Measurements from ENCODE around the gene FAM200C. TPM values are rescaled to one million over a fixed set of nuclear protein-coding genes. Genes with fewer than 3 reads are reported as not detected.

Gene FAM200C
- total RNA-seq, 1 experiment from 2014 or later, result 1.5 TPM

DNA sequence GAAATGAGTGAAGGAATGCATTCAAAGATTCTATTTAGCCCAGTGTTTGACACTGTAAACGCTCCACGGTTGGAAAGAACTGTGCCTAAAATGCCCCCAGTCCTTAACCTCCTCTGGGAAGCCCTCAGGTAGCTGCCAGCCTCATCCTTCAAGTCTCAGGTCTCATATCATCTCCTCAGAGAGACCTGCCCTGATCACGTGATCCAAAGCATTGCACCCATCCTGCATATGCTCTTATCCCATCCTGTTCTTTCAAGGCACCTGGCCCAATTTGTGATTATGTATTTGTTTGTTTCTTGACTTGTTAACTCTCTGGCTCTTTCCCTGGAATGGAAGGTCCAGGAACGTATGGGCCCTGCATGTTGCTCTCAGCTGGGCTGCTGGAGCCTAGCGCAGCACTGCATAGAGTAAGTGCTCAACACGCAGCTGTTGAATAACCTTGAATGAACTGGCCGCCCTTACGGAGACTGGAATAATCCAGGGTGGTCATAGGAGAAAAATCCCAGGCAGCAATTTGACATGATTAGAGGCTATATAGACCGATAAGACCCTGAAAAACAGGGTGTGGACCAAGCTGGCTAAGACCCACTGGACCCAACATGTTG lies 38.1 kb downstream of the FAM200C start:
- H3K9me3 ChIP-seq (ENCODE audit: low read length), result no peaks in the 10 kb centered on the region
- POLR2A ChIA-PET (ENCODE audit: unreplicated experiment), result interaction anchor here (0.6 kb wide), 1 partner anchor 337 kb away, joined by 7 read pairs; no protein-coding TSS in a partner anchor
- CTCF ChIA-PET, result no interaction called here

DNA sequence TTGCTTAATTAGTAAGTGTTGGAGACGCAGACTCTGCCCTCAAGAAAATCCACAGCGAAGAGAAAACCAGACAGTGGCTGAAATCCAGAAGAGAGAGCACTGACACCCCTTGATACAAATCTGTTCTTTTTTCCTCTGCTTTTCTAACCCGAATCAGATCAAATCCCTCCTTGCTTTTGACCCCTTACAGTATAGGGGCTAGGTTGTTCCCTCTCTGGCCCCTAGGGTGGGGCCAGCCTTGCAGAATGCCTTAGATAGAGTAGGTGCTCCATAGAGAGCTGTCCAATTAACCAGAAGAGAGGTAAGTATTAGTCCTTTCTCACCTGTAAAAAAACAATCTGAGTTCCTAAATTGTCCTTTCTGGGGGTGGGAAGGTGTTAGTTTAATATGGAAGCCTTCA lies 39.5 kb downstream of the FAM200C start:
- H3K9me3 ChIP-seq (ENCODE audit: low read length), result no peaks in the 10 kb centered on the region
- H3F3A ChIP-seq (ENCODE audit: low read length, unreplicated experiment), result no peaks in the 10 kb centered on the region
- no peaks in the 10 kb centered on the region for H3K4me1 ChIP-seq (ENCODE audit: insufficient read depth, low read length)
- ChIA-PET POLR2A (ENCODE audit: unreplicated experiment) (no interaction called here), CTCF (no interaction called here)
- H3K4me3 ChIP-seq (ENCODE audit: low read length), result no peak overlapping the region
- intact Hi-C loops (cut with micrococcal nuclease), result no loop called here
- no peaks in the 10 kb centered on the region for H4K20me1 ChIP-seq (ENCODE audit: low read length)
- no peaks in the 10 kb centered on the region for H3K9me2 ChIP-seq (replicated peaks; ENCODE audit: low read length)
- TF ChIP-seq EZH2 (IDR thresholded peaks at IDR 0.05; ENCODE audit: low read length, unreplicated experiment), result no peak
- TF ChIP-seq, protein P1, sequence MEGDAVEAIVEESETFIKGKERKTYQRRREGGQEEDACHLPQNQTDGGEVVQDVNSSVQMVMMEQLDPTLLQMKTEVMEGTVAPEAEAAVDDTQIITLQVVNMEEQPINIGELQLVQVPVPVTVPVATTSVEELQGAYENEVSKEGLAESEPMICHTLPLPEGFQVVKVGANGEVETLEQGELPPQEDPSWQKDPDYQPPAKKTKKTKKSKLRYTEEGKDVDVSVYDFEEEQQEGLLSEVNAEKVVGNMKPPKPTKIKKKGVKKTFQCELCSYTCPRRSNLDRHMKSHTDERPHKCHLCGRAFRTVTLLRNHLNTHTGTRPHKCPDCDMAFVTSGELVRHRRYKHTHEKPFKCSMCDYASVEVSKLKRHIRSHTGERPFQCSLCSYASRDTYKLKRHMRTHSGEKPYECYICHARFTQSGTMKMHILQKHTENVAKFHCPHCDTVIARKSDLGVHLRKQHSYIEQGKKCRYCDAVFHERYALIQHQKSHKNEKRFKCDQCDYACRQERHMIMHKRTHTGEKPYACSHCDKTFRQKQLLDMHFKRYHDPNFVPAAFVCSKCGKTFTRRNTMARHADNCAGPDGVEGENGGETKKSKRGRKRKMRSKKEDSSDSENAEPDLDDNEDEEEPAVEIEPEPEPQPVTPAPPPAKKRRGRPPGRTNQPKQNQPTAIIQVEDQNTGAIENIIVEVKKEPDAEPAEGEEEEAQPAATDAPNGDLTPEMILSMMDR (conservative IDR thresholded peaks at IDR 0.05; ENCODE audit: low read depth, low read length), result no peak
- TF ChIP-seq EZH2phosphoT487 (IDR thresholded peaks at IDR 0.05; ENCODE audit: borderline replicate concordance, low read length), result no peak
- no peak overlapping the region for H3K27ac ChIP-seq (ENCODE audit: low read length)
- no peak overlapping the region for H3K4me2 ChIP-seq (ENCODE audit: low read length)
- no peaks in the 10 kb centered on the region for H3K36me3 ChIP-seq (ENCODE audit: low read depth, low read length)
- no peaks in the 10 kb centered on the region for H3K79me2 ChIP-seq (ENCODE audit: low read length)
- no peak overlapping the region for H3K9ac ChIP-seq (ENCODE audit: low read length)
- no peaks in the 10 kb centered on the region for H3K27me3 ChIP-seq (ENCODE audit: low read length)
- ATAC-seq, result no peak
- no TSS peak for BruUV-seq (replicated peaks)
- no peak for DNase-seq
- H2AFZ ChIP-seq (ENCODE audit: low read length), result no peak overlapping the region

More for the DNA sequence above, 38.1 kb downstream of the FAM200C start:
- BruUV-seq (replicated peaks), result no TSS peak
- no peaks in the 10 kb centered on the region for H3K27me3 ChIP-seq (ENCODE audit: low read length)
- no peak for TF ChIP-seq EZH2phosphoT487 (IDR thresholded peaks at IDR 0.05; ENCODE audit: borderline replicate concordance, low read length)
- TF ChIP-seq, protein P1 (conservative IDR thresholded peaks at IDR 0.05; ENCODE audit: low read depth, low read length), result no peak
- no peak for TF ChIP-seq EZH2 (IDR thresholded peaks at IDR 0.05; ENCODE audit: low read length, unreplicated experiment)
- H3K27ac ChIP-seq (ENCODE audit: low read length), result no peak overlapping the region
- no peak for DNase-seq
- H4K20me1 ChIP-seq (ENCODE audit: low read length), result no peaks in the 10 kb centered on the region
- no peaks in the 10 kb centered on the region for H3K36me3 ChIP-seq (ENCODE audit: low read depth, low read length)
- H2AFZ ChIP-seq (ENCODE audit: low read length), result no peak overlapping the region
- no peaks in the 10 kb centered on the region for H3K79me2 ChIP-seq (ENCODE audit: low read length)
- no peaks in the 10 kb centered on the region for H3K4me1 ChIP-seq (ENCODE audit: insufficient read depth, low read length)
- intact Hi-C loops (cut with micrococcal nuclease), result no loop called here
- H3K9ac ChIP-seq (ENCODE audit: low read length), result no peak overlapping the region
- ATAC-seq, result no peak
- no peak overlapping the region for H3K4me2 ChIP-seq (ENCODE audit: low read length)
- no peaks in the 10 kb centered on the region for H3K9me2 ChIP-seq (replicated peaks; ENCODE audit: low read length)
- H3F3A ChIP-seq (ENCODE audit: low read length, unreplicated experiment), result no peaks in the 10 kb centered on the region
- H3K4me3 ChIP-seq (ENCODE audit: low read length), result no peak overlapping the region

DNA sequence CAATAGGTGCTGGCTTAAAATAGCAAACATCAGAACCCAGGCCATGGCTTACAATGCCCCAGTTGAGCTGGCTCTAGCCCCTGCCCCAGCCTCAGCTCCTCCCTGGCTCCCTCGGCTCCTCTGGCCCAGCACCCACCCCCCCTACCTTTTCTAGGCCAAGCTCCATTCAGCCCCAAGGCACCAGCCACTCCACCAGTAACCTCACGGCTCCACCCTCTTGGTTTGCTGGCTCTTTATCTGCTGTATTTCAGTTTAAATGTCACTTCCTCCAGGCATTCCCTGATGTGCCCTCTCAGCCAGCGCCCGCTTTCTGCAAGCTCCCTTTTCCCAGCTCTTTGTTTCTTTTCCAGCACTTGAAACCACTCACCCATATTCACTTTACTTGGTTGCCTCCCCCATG lies 40.0 kb downstream of the FAM200C start:
- Histone ChIP-seq H2AFZ (ENCODE audit: low read length) (no peak overlapping the region), H3K9me2 (replicated peaks; ENCODE audit: low read length) (no peaks in the 10 kb centered on the region), H4K20me1 (ENCODE audit: low read length) (no peaks in the 10 kb centered on the region), H3K9me3 (ENCODE audit: low read length) (no peaks in the 10 kb centered on the region), H3K4me2 (ENCODE audit: low read length) (no peak overlapping the region), H3K27ac (ENCODE audit: low read length) (no peak overlapping the region), H3K79me2 (ENCODE audit: low read length) (no peaks in the 10 kb centered on the region), H3K9ac (ENCODE audit: low read length) (no peak overlapping the region), H3K36me3 (ENCODE audit: low read depth, low read length) (no peaks in the 10 kb centered on the region), H3K27me3 (ENCODE audit: low read length) (no peaks in the 10 kb centered on the region), H3K4me3 (ENCODE audit: low read length) (no peak overlapping the region), H3K4me1 (ENCODE audit: insufficient read depth, low read length) (no peaks in the 10 kb centered on the region), H3F3A (ENCODE audit: low read length, unreplicated experiment) (no peaks in the 10 kb centered on the region)
- intact Hi-C loops (cut with micrococcal nuclease), result no loop called here
- BruUV-seq (replicated peaks), result no TSS peak
- no peak for DNase-seq
- ChIA-PET POLR2A (ENCODE audit: unreplicated experiment) (no interaction called here), CTCF (interaction anchor here (0.6 kb wide), 1 partner anchor 14 kb away, joined by 3 read pairs; no protein-coding TSS in a partner anchor)
- TF ChIP-seq EZH2phosphoT487 (IDR thresholded peaks at IDR 0.05; ENCODE audit: borderline replicate concordance, low read length), result no peak
- TF ChIP-seq EZH2 (IDR thresholded peaks at IDR 0.05; ENCODE audit: low read length, unreplicated experiment), result no peak
- TF ChIP-seq, protein P1 (conservative IDR thresholded peaks at IDR 0.05; ENCODE audit: low read depth, low read length), result no peak
- ATAC-seq, result peak; percentile 31; the same call in 1 of the 2 replicates
